HG03378 (cell line): ENCODE results near the gene PDCD1.
"Not testable (repeated sequence)": the region's sequence is repeated elsewhere in the genome, so short reads cannot be mapped to it uniquely, and the experiment has no call there.

Experiments
- ATAC-seq: cut with Tn5 transposase; IDR thresholded peaks from one replicate; pipeline ENCODE4 v1.9.1; 2021; ENCODE audit warnings: mild to moderate bottlenecking, moderate library complexity; ENCODE audit not compliant: unreplicated experiment

PDCD1 gene

DNA sequence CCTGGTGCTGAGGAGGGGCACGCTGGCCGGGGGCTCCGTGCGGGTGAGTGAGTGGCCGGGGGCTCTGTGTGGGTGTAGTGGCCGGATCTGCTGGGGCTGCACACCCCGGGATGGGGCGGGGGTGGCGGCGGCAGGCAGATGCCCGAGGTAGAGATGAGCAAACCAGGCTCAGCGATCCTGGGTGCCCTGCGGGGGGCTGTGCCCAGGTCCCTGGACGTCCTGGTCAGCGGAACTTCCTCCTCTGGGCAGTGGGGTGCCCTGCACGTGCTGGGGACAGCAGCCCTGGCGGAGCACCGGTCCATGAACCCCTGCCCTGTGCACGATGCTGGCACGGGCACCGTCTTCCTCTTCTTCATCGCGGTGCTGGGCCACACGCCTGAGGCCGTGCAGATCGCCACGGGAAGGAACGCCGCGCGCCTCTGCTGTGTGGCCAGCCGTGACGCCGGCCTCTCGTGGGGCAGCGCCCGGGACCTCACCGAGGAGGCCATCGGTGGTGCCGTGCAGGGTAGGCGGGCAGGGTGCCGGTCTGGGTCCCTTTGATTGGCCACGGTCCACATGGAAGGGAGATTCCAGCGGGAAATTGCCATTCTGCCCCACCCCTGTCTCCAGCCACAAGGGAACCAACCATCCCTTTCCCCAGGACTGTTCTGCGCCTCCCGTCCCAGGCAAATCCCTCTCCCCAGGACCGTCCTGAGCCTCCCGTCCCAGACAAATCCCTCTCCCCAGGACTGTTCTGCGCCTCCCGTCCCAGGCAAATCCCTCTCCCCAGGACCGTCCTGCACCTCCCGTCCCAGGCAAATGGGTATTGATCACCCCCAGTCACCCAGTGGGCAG lies 43.8 kb downstream of the PDCD1 start:
- no peak for ATAC-seq

DNA sequence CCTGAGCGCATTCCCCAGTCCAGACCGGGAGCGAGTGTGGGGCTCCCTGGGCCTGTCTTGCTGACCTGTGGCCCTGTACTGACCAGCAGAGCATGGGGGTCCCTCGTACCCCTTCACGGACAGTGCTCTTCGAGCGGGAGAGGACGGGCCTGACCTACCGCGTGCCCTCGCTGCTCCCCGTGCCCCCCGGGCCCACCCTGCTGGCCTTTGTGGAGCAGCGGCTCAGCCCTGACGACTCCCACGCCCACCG lies 44.4 kb downstream of the PDCD1 start:
- ATAC-seq: no peak

DNA sequence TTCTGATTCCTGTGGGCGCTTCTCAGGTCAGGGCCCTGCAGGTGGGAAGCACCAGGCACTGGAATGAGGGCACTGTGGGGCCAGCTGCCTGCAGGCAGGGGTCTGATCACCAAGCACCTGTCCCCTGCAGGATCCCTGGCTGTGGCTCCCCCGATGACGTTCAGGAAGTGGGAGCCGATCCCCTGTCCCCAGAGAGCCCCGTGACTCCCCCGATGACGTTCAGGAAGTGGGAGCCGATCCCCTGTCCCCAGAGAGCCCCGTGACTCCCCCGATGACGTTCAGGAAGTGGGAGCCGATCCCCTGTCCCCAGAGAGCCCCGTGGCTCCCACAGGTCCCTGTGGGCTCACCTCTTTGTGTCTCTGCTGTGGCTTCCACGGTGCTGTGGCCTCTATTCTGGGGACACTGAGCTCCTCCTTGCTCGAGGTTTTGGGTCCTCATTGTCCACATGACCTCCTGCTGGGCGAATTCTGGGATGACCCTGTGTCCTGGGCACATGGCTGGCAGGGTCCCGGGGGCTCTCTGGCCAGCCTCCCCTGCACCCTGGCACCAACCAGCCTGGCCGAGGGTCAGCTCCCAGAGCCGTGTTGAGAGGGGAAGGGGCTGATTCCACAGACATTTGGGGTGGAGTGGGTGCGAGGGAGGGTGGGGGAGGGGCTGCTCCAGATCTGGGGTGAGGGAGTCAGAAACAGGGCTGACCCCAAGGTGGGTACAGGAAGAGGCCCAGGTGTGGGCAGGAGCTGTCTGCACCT lies 44.9 kb downstream of the PDCD1 start:
- no peak for ATAC-seq

DNA sequence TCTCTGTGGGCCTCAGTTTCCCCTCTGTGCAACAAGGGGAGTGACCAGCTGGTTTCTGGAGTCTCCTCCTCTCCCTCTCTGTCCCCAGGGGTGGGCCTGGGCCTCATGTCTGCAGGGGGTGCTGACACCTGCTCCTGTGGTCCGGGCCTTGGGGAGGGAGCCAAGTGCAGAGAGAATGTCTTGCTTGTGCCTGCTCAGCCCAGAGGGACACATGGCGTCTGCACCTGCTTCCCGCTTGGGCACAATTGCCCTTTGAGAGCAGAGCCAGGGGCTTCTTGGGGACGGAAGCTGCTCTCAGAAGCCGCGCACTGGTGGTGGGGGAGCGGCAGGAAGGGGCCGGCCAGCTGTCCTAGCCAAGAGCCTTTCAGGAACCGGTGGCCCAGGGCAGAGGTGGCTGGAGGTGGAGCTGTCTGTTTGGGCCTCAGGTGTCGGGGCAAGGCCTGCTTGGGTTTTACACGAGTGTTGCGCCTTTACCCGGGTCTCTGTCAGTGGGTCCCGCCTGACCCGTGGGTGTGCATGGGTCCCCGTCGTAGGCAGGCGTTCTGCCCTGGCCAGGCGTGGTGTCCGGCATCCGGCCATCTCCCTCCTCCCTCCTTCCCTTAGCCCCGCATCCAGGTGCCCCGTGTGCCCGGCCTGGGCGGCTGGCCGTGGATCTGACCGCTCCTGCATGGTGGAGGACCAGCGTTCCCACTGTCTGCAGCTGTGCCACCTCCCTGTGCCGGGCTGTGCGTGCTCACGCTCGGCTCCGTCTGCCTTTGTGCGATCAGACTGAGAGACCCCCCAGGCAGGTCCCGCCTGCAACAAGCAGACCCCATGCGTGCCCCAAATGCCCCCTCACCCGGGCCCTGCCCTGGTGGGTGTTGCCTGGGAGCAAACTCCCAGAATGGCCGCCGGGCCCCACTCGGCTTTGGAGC lies 45.7 kb downstream of the PDCD1 start:
- no peak for ATAC-seq

DNA sequence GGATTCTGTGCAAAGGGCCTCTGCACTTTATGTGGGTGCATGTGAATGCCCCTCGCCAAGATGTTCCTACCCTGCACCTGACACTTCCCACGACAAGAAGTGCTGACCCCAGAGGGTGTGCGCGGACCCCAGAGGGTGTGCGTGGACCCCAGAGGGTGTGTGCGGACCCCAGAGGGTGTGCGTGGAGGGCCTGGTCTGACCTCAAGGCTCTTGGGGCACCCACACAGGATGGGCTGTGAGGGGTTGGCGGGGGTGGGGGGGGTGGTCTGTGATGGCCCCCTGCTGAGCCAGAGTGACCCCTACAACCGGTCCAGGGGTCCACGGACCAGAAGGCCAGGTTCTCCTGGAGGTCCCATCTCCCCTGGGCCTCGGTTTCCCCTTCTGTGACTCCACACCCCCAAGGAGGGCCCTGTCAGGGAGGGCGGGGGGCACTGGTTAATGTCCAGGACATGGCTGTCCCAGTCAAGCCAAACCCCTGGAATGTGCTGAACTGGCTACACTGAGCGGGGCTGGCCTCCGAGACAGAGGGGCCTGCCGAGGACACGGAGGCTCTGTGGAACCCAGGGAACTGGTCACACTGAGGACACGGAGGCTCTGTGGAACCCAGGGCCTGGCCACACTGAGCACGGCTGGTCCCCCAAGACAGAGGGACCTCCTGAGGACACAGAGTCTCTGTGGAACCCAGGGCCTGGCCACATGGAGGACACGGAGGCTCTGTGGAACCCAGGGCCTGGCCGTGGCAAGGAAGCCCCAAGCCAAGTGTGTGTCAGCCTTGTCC lies 46.6 kb downstream of the PDCD1 start:
- no peak for ATAC-seq

DNA sequence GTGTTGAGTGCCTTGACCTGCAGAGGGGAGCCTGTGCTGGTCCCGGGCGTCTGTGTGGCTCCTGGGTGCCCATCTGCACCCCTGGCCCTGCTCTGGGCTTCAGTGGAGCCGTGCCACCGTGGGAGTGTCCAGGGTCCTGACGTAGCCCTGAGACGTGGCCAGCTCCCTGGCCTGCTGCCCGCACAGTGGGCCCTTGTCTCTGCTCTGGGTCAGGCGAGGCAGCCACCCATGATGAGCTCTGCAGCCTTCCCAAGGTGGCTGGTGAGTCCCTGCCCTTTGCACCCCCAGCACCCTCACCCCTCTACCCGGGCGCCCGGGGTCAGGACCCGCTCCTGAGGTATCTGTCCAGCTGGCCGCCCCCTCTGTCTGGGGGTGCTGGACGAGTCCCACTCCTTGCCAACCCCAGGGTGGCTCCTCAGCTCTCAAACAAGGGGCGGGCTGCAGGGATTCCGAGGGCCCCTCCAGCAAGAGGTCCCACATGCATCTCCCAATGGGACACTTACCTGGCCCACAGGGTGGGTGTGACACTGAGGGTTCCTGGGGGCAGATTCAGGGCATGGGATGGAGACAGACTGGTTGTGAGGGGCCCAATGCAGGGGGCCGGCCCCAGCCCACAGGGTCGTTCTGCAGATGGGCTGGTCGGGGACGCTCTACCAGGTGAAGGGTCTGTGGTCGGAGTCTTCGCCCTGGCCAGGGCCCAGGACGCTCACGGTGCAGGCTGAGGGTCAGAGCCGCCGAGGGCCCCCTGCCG lies 47.3 kb downstream of the PDCD1 start:
- no peak for ATAC-seq

DNA sequence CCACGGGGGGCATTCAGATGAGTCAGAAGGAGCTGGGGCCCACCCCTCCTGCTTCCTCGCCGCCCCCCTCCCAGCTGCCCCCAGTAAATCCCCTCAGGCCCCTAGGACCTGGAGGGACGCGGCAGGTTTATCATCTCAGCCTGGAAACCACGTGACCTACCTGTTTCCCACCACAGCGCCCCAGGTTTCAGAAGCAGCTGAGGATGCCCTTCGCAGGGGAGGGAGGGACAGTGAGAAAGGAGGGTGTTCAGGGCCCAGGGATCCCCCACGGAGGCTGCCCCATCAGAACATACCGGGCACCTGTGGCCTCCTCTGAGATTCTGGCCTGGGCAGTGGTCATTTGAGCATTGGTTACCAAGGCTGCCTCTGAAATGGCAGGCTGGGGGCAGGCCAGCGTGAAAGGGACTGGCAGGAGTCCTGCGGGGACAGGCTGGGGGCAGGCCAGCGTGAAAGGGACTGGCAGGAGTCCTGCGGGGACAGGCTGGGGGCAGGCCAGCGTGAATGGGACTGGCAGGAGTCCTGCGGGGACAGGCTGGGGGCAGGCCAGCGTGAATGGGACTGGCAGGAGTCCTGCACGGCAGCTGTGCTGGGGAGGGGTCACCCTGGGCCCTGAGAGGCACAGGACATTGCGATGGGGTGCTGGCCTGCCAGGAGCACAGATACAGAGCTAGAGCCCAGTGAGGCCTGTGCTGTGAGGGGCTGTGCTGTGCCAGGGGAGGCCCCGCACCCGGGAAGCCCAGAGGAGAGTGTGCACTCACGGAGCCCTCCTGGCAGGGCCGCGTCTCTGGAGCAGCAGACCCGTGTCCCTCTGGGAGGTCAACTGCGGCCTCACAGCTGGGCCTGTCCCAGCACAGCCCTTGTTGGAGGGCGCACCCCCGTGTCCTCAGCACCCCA lies 48.1 kb downstream of the PDCD1 start:
- ATAC-seq: no peak

DNA sequence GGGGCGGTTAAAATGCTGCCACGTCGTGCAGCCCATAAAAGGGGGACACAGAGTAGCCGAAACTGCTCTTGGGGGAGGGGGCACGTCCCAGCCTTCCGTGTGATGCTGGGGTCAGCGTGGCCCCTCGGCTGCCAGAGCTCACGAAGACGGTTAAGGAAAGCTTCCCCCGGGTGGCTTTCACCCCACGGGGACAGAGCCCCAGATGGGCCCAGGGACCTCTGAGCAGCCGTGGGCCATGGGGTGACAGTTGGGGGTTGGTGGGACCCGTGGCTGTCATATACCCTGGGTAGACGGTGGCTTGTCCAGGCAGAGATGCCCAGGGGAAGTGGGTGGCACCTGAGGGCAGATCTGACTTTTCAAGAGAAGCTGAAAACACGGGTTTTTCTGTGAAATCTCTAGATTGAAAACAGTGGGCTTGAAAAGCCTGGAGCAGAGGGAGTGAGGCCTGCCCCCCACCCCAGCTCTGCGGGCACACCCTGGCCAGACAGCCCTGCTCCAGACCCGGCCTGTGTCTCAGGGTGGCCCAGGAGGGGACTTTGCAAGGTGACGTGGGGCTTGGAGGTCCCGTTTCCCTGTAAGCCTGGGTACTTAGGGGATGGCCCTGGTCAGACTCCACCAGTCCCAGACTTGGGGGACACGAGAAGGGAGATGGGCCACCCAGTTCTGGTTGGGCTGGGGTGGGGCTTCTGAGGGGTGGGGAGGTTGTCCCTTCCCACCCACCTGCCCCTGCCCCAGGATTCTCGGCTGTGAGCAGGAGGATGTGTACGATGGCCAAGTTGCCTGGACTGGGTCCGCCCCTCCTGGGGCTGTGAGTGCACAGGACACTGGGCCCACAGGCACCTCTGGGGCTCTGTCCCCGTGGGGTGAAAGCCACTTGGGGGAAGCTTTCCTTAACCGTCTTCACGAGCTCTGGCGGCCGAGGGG lies 49.0 kb downstream of the PDCD1 start:
- ATAC-seq: no peak

DNA sequence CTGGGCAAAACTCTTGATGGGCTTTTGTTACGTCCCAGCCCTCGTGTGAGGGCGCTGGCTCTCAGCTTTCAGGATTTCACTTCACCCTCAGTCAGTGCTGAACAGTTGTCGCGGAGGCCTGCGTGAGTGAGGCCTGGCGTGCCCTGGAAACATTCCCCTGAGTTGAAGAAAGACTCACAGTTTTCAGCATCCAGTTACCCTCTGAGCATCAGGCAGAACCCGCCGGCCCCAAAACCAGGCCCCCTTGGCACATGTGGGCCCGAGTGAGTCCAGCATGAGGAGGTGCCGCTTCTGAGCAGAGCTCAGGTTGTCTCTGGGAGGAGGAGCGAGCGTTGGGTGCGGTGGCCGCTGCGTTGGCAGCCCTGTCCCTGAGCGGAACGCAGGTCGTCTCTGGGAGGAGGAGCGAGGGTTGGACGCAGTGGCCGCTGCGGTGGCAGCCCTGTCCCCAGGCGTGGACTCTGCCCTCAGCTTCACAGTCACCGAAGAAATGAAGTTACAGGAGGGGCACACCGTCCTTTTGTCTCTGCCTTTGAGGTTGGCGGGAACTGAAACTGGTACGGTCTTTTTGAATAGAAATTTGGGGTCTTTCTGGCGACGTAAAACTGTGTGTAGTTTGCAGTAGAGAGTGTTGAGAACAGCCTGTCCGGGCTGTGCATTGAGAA lies 49.8 kb downstream of the PDCD1 start, which contains the start of gene NEU4:
NEU4 (plus strand) TSS at position 473 of the 662 bp plus-strand sequence. CDS start 5,292 bp downstream, outside the sequence.
- ATAC-seq: no peak

DNA sequence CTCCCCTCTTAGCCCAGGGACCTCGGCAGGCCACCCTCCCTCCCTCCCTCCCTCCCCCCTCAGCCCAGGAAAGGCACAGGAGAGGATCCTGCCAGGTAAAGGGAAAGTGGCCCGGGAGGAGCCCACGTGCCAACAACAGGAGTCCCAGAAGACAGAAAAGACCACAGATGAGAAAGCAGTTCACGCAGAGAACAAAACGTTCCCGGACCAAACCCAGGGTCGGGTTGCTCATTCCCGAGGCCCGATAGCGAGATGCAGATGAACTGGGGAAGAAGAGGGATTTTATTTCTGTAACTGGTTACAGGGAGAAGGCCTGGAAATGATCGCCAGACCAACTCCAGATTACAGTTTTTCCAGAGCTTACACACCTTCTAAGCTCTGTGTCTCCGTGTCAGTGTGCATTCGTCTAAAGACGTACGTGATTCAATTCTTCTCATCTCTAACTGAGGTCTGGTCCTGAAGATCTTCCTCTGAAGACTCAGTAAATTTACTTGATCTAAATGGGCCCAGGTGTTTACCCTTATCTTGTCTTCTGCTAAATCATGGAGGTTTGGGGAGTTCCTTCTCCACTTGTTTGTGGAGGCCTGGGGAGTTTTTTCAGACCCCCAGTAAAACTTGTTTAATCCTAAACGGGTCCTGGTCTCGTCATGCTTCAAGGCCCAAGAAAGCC lies 50.5 kb downstream of the PDCD1 start:
- ATAC-seq: no peak

DNA sequence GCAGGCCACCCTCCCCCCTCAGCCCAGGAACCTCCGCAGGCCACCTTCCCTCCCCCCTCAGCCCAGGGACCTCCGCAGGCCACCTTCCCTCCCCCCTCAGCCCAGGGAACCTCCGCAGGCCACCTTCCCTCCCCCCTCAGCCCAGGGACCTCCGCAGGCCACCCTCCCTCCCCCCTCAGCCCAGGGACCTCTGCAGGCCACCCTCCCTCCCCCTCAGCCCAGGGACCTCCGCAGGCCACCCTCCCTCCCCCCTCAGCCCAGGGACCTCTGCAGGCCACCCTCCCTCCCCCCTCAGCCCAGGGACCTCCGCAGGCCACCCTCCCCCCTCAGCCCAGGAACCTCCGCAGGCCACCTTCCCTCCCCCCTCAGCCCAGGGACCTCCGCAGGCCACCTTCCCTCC lies 52.5 kb downstream of the PDCD1 start:
- ATAC-seq: not testable (repeated sequence)

DNA sequence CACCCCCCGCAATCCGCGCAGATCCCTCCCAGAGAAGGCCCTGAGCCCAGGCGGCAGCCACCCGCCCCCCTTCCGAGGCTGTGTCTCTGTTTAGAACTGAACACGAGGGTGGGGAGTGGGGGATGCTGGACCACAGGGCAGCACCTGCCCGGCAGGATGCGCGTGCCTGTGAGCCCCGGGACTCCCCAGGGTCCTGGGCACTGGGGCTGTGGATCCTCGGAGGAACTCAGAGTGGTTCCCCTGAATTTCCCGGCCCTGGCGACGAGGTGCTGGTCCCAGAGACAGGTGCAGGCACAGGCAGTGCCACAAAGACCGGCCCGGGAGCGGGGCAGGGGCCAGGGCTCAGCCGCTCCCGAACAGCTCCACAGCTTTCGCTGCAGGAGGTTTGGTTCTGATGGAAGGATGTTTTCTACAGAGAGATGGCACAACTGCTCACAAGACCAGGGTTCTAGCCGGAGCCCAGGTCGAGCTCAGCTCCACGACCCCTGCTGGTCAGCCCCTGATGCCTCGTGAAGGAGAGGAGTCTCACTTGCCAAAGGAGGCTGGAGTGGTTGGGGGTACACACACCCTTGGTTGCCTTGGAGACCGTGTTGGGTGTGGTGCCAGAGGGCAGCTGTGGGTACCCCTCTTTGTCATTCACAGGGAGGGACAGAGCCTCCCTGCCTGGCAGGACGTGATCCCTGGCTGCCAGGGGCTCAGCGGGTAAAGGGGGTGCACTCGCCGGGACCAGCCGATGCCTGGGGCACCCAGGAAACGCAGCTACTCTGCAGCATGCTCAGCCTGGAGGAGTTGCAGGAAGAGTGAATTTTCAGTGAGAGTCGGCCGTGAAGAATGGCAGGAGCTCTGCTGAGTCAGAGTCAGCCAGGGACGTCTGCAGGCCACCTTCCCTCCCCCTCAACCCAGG lies 54.1 kb downstream of the PDCD1 start:
- ATAC-seq: no peak

DNA sequence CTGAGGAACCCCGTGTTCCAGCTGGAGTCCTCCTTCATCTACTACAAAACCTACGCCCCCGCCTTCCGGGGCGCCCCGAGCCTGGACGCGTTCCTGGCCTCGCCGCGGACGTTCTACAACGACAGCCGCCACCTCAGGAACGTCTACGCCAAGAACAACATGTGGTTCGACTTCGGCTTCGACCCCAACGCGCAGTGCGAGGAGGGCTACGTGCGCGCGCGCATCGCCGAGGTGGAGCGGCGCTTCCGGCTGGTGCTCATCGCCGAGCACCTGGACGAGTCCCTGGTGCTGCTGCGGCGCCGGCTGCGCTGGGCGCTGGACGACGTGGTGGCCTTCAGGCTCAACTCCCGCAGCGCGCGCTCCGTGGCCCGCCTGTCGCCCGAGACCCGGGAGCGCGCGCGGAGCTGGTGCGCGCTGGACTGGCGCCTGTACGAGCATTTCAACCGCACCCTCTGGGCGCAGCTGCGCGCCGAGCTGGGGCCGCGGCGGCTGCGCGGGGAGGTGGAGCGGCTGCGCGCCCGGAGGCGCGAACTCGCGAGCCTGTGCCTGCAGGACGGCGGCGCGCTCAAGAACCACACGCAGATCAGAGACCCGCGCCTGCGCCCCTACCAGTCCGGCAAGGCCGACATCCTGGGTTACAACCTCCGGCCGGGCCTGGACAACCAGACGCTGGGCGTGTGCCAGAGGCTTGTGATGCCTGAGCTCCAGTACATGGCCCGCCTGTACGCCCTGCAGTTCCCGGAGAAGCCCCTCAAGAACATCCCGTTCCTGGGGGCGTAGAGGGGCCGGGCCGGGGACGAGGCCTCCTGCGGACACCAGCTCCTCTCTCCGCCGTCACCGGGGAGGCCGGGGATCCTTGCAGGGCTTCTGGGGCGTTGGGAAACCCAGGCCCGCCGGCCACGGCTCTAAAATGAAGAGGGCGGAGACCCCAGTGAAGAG lies 55.0 kb downstream of the PDCD1 start:
- no peak for ATAC-seq

DNA sequence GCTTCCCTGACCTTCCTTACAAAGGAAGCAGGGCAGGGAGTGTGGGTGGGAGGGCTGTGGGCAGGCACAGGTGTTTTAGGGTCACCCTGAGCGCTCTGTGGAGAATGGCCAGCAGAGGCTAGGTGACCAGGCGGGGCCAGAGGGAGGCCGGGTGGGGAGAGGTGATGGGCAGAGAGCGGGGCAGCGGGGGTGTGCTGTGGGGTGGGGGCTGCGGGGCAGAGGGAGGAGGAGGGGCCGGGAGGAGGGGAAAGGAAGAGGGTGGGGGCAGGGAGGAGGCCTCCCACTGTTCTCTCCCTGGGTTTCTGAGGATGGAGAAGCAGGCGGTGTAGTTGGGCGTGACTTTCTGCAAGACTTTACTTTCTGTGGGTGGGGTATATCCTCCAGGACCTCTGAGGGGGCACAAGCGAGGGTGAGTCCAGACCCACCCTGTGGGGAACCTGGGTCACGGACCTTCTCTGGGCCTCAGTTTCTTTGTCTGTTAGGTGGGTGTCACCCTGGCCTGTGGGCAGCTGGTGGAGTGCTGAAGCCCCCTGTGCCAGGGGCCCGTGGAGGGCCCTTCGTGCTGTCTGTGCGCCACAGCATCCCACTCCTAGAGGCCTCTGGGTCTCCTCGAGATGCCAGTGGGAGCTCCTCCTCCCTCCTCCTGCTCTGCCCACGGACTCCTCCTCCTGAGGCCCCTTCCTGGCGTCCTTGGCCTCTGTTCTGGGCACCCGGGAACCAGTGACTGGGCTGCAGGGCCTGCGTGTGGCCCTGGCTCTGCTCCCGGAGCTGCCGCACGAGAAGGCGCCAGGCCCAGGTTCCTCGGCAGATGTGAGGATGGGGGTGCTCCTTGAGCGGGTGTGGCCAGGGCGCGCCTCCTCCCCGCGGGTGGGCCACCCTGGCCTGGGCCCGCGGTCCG lies 56.0 kb downstream of the PDCD1 start:
- no peak for ATAC-seq
